Hepatocyte (in vitro differentiated cells): ENCODE measurements around the gene PRKACG. TPM values are rescaled to one million over a fixed set of nuclear protein-coding genes. Genes with fewer than 3 reads are reported as not detected.

ENCODE experiments used
- DNase-seq: peaks from one replicate; pipeline ENCODE4 v3.0.0-alpha.2; 2016; ENCODE audit warnings: low spot score
- H2AFZ ChIP-seq: fragments of 200-600 bp; sonication (generic); 2 replicates; pipeline ENCODE4 v1.6.0; 2016; ENCODE audit warnings: antibody characterized with exemption, mild to moderate bottlenecking
- H3K27ac ChIP-seq: fragments of 200-600 bp; sonication (generic); 2 replicates; pipeline ENCODE4 v1.5.1; 2016; ENCODE audit warnings: mild to moderate bottlenecking
- H3K27me3 ChIP-seq: fragments of 200-600 bp; sonication (generic); 2 replicates; pipeline ENCODE4 v1.6.1; 2016
- H3K36me3 ChIP-seq: fragments of 200-600 bp; sonication (generic); replicated peaks from 2 replicates; pipeline ENCODE4 v1.5.1; 2016; ENCODE audit warnings: low read depth; ENCODE audit not compliant: insufficient read depth
- H3K4me1 ChIP-seq: fragments of 200-600 bp; sonication (generic); 2 replicates; pipeline ENCODE4 v1.5.1; 2016; ENCODE audit warnings: mild to moderate bottlenecking, moderate library complexity; ENCODE audit not compliant: insufficient read depth
- H3K4me2 ChIP-seq: fragments of 200-600 bp; sonication (generic); 2 replicates; pipeline ENCODE4 v1.6.0; 2016
- H3K4me3 ChIP-seq: fragments of 200-600 bp; sonication (generic); 2 replicates; pipeline ENCODE4 v1.5.1; 2016; ENCODE audit warnings: mild to moderate bottlenecking
- H3K79me2 ChIP-seq: fragments of 200-600 bp; sonication (generic); 2 replicates; pipeline ENCODE4 v1.6.0; 2017; ENCODE audit warnings: mild to moderate bottlenecking
- H3K9me2 ChIP-seq: fragments of 200-600 bp; sonication (generic); replicated peaks from 2 replicates; pipeline ENCODE4 v1.6.0; 2017; ENCODE audit warnings: mild to moderate bottlenecking; ENCODE audit not compliant: insufficient read depth
- H3K9me3 ChIP-seq: fragments of 200-600 bp; sonication (generic); 2 replicates; pipeline ENCODE4 v1.5.1; 2016; ENCODE audit warnings: low read depth, mild to moderate bottlenecking
- H4K20me1 ChIP-seq: fragments of 200-600 bp; sonication (generic); 2 replicates; pipeline ENCODE4 v1.6.0; 2016; ENCODE audit warnings: mild to moderate bottlenecking; ENCODE audit not compliant: insufficient read depth, poor library complexity, severe bottlenecking
- EZH2 ChIP-seq: fragments of 200-600 bp; sonication (generic); IDR thresholded peaks from 2 replicates; pipeline ENCODE4 v1.6.1; 2016; ENCODE audit warnings: antibody characterized with exemption, mild to moderate bottlenecking, borderline replicate concordance
- EZH2phosphoT487 ChIP-seq: fragments of 200-600 bp; sonication (generic); IDR thresholded peaks from one replicate; pipeline ENCODE4 v1.6.1; 2018; ENCODE audit warnings: antibody characterized with exemption, mild to moderate bottlenecking, low read depth, moderate library complexity; ENCODE audit not compliant: unreplicated experiment, severe bottlenecking
- WGBS: methylation state at CpG from one replicate; pipeline ENCODE4 v1.1.6; 2016; ENCODE audit warnings: low lambda C conversion rate; ENCODE audit errors: missing lambda C conversion rate; 5-methylcytosine and 5-hydroxymethylcytosine counted together
- polyA plus RNA-seq: library from polyadenylated mRNA; unstranded; fragments of >200 nt; fragmentation: Nextera tagmentation; extraction: Ambion mirVana; gene quantifications from 2 replicates; pipeline ENCODE4 v1.2.1, GENCODE V29; 2016
- total RNA-seq: library from RNA; depleted of rRNA; stranded (reverse); fragments of >200 nt; gene quantifications from 2 replicates; pipeline ENCODE4 v1.2.3, GENCODE V29; 2014
- TF ChIP-seq, protein P1 (sequence below): fragments of 200-600 bp; sonication (generic); IDR thresholded peaks from 2 replicates; pipeline ENCODE4 v1.5.1; 2016; ENCODE audit warnings: antibody characterized with exemption, mild to moderate bottlenecking; ENCODE audit not compliant: poor library complexity

PRKACG gene
- total and polyA plus RNA-seq, 2 experiments from 2014 or later = not detected

DNA sequence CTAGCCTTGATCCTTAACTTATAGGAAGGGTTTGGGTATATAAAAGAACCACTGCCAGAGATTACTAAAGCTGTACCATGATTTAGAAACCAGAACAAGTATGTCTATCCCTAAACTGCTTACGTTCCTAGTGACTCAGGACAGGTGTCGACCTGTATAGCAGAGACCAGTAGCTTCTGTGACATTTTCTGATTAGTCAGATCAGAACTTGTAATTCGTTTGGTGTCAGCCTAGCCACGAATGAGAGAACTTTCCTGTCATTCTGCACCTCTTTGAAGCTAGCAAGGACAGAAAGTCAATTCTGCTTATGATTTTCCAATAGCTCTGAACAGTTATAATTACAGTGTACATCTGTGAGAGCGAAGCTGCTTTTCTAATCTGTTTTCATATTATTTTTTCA lies 39.5 kb downstream of the PRKACG start:
- 87% methylated on average over 5 of the region's 5 CpGs for WGBS
- peaks cover 20% of the 10 kb centered on the region for H3K4me1 ChIP-seq

GRCh38 chr9:68973619-68974018 lies 40.3 kb downstream of the PRKACG start:
- Histone ChIP-seq H4K20me1 (no peaks in the 10 kb centered on the region), H3K36me3 (no peaks in the 10 kb centered on the region), H3K4me1 (peaks cover 22% of the 10 kb centered on the region), H3K4me3 (no peak overlapping the region), H3K4me2 (no peak overlapping the region), H3K27ac (peak overlapping the region; percentile 75), H2AFZ (no peak overlapping the region), H3K9me3 (no peaks in the 10 kb centered on the region), H3K79me2 (no peaks in the 10 kb centered on the region), H3K27me3 (no peaks in the 10 kb centered on the region), H3K9me2 (no peaks in the 10 kb centered on the region)
- DNase-seq = no peak
- 83% methylated on average over 3 of the region's 3 CpGs for WGBS
- TF ChIP-seq EZH2 = no peak
- TF ChIP-seq EZH2phosphoT487 = no peak
- TF ChIP-seq, protein P1, sequence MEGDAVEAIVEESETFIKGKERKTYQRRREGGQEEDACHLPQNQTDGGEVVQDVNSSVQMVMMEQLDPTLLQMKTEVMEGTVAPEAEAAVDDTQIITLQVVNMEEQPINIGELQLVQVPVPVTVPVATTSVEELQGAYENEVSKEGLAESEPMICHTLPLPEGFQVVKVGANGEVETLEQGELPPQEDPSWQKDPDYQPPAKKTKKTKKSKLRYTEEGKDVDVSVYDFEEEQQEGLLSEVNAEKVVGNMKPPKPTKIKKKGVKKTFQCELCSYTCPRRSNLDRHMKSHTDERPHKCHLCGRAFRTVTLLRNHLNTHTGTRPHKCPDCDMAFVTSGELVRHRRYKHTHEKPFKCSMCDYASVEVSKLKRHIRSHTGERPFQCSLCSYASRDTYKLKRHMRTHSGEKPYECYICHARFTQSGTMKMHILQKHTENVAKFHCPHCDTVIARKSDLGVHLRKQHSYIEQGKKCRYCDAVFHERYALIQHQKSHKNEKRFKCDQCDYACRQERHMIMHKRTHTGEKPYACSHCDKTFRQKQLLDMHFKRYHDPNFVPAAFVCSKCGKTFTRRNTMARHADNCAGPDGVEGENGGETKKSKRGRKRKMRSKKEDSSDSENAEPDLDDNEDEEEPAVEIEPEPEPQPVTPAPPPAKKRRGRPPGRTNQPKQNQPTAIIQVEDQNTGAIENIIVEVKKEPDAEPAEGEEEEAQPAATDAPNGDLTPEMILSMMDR = no peak

More for the DNA sequence above, 39.5 kb downstream of the PRKACG start:
- Histone ChIP-seq H3K27ac (peak overlapping the region; percentile 75), H3K27me3 (no peaks in the 10 kb centered on the region), H3K9me3 (no peaks in the 10 kb centered on the region), H4K20me1 (no peaks in the 10 kb centered on the region), H3K9me2 (no peaks in the 10 kb centered on the region), H2AFZ (no peak overlapping the region), H3K4me3 (no peak overlapping the region), H3K79me2 (no peaks in the 10 kb centered on the region), H3K36me3 (no peaks in the 10 kb centered on the region), H3K4me2 (peak overlapping the region; percentile 41)
- DNase-seq = no peak
- TF ChIP-seq EZH2phosphoT487 = no peak
- TF ChIP-seq EZH2 = no peak

DNA sequence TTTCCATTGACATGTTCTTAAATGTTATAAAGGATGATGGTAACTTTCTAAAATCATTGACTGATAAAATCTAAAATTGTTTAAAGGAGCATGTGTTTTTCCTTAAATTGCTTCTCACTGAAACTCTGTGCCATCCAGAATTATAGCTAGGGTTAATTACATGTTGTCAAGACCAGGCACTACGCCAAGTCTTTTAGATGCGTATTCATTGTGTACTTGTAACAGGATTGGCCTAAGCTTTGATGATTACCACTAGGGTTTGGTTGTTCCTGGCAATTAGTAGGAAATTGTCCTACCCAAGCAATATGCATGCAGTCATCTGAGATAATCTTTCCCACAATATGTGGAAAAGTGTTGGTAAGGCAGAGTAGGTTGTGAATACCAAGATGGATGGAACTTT lies 43.8 kb downstream of the PRKACG start:
- H3K4me3 ChIP-seq = no peak overlapping the region
- no peak overlapping the region for H2AFZ ChIP-seq
- no peak for TF ChIP-seq EZH2phosphoT487
- no peak for TF ChIP-seq EZH2
- TF ChIP-seq, protein P1 = no peak
- no peak for DNase-seq
- no peaks in the 10 kb centered on the region for H3K9me3 ChIP-seq
- peaks cover 14% of the 10 kb centered on the region for H3K4me1 ChIP-seq
- no peaks in the 10 kb centered on the region for H3K27me3 ChIP-seq
- no peak overlapping the region for H3K4me2 ChIP-seq
- no peaks in the 10 kb centered on the region for H3K9me2 ChIP-seq
- H3K79me2 ChIP-seq = no peaks in the 10 kb centered on the region
- WGBS = 79% methylated on average over 2 of the region's 2 CpGs
- no peaks in the 10 kb centered on the region for H4K20me1 ChIP-seq
- H3K27ac ChIP-seq = peak overlapping the region; percentile 58
- no peaks in the 10 kb centered on the region for H3K36me3 ChIP-seq

DNA sequence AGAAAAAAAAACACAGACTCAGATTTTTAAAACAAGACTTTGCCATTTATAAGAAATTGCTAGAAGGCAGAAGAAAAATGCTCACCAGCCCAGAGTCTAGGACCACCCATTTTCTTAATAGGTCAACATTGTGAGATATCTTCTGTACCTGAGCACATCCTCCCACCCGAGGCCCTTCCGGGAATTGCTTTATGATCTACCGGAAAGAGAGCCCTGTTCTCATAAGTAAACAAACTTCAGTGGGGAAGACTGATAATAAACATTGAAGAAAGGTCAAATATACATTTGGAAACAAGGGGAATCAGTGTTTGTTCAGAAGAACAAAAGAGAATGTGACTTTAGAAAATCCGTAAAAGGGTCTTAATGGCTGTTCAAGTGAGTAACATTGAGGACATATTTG lies 44.4 kb downstream of the PRKACG start:
- no peaks in the 10 kb centered on the region for H3K9me2 ChIP-seq
- H3K27me3 ChIP-seq = no peaks in the 10 kb centered on the region
- DNase-seq = no peak
- H3K4me1 ChIP-seq = peaks cover 12% of the 10 kb centered on the region
- no peak overlapping the region for H2AFZ ChIP-seq
- no peak overlapping the region for H3K4me3 ChIP-seq
- no peaks in the 10 kb centered on the region for H4K20me1 ChIP-seq
- H3K27ac ChIP-seq = peak overlapping the region; percentile 58
- no peaks in the 10 kb centered on the region for H3K36me3 ChIP-seq
- 35% methylated on average over 4 of the region's 4 CpGs for WGBS
- TF ChIP-seq EZH2phosphoT487 = no peak
- no peaks in the 10 kb centered on the region for H3K9me3 ChIP-seq
- no peaks in the 10 kb centered on the region for H3K79me2 ChIP-seq
- H3K4me2 ChIP-seq = no peak overlapping the region
